GM19099 (cell line): Measurements from ENCODE around the gene CCDC40.

ENCODE experiments used
- POLR2A ChIP-seq: IDR thresholded peaks from 3 replicates; pipeline ENCODE4 v1.6.1; 2011; ENCODE audit warnings: low read depth; ENCODE audit not compliant: insufficient read length; ENCODE audit errors: extremely low read depth

The CCDC40 gene

DNA sequence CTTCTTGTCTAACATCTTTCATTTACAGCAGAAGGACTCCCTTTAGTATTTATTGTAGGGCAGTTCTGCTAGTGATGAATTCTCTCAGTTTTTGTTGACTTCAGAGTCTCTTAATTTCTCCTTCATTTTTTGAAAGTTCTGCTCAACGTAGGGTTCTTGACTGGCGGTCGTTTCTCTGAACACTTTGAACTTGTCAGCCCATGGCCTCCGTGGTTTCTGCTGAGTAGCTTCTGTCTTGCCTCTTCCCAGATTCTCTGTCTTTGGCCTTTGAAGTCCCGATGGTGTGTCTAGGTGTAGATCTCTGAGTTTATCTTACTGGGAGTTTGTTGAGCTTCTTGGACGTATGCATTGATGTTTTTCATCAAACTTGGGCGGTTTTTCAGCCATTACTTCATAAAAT, 78.3 kb downstream of the CCDC40 start:
- no peak for TF ChIP-seq POLR2A

GRCh38 chr17:80115159-80115558, 78.7 kb downstream of the CCDC40 start:
- TF ChIP-seq POLR2A = no peak

GRCh38 chr17:80116276-80116920, 80.0 kb downstream of the CCDC40 start:
- TF ChIP-seq POLR2A = no peak

GRCh38 chr17:80116921-80117380, 80.5 kb downstream of the CCDC40 start:
- no peak for TF ChIP-seq POLR2A

DNA sequence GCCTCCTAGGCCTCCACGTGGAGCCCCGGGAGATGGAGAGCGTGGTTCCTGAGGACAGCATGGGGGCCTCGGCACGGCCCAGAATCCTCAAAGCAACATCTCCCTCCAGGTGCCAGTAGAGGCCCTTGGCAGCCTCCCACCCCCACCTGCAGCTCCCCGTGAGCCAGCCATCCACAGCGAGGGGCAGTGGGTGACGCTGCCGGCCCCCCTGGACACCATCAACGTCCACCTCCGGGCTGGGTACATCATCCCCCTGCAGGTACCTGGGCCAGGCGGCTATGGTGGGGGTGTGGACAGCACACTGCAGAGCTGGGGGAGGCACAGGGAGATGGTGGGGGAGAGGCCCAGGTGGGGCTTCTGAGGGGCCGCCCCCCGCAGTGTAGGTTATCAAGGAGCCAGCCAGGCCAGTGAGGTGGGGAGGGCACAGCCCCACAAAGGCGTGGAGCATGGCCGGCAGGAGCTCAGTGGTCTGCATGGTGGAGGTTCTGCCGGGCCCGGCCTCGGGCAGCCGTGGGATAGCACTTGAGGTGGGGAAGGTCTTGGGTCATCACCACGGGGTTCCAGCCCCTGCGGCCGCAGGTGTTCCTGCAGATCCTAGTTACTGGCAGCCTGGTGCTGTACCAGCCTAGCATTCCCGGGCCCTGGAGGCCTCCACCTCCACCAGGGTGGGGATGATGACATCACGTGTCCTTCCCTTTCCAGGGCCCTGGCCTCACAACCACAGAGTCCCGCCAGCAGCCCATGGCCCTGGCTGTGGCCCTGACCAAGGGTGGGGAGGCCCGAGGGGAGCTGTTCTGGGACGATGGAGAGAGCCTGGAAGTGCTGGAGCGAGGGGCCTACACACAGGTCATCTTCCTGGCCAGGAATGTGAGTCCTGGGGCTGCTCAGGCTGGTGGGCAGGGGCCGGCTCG, 81.3 kb downstream of the CCDC40 start:
- no peak for TF ChIP-seq POLR2A

GRCh38 chr17:80118601-80119270, 82.3 kb downstream of the CCDC40 start:
- TF ChIP-seq POLR2A = no peak

DNA sequence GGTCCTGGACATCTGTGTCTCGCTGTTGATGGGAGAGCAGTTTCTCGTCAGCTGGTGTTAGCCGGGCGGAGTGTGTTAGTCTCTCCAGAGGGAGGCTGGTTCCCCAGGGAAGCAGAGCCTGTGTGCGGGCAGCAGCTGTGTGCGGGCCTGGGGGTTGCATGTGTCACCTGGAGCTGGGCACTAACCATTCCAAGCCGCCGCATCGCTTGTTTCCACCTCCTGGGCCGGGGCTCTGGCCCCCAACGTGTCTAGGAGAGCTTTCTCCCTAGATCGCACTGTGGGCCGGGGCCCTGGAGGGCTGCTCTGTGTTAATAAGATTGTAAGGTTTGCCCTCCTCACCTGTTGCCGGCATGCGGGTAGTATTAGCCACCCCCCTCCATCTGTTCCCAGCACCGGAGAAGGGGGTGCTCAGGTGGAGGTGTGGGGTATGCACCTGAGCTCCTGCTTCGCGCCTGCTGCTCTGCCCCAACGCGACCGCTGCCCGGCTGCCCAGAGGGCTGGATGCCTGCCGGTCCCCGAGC, 82.9 kb downstream of the CCDC40 start:
- TF ChIP-seq POLR2A = no peak

GRCh38 chr17:80119839-80120238, 83.4 kb downstream of the CCDC40 start:
- no peak for TF ChIP-seq POLR2A

- TF ChIP-seq POLR2A = no peak
Measured at GRCh38 chr17:80122026-80122575, 85.7 kb downstream of the CCDC40 start.

GRCh38 chr17:80122926-80123505, 86.6 kb downstream of the CCDC40 start:
- no peak for TF ChIP-seq POLR2A

- no peak for TF ChIP-seq POLR2A
Measured at GRCh38 chr17:80123791-80124190, 87.3 kb downstream of the CCDC40 start.

GRCh38 chr17:80124351-80124981, 88.0 kb downstream of the CCDC40 start:
- no peak for TF ChIP-seq POLR2A

DNA sequence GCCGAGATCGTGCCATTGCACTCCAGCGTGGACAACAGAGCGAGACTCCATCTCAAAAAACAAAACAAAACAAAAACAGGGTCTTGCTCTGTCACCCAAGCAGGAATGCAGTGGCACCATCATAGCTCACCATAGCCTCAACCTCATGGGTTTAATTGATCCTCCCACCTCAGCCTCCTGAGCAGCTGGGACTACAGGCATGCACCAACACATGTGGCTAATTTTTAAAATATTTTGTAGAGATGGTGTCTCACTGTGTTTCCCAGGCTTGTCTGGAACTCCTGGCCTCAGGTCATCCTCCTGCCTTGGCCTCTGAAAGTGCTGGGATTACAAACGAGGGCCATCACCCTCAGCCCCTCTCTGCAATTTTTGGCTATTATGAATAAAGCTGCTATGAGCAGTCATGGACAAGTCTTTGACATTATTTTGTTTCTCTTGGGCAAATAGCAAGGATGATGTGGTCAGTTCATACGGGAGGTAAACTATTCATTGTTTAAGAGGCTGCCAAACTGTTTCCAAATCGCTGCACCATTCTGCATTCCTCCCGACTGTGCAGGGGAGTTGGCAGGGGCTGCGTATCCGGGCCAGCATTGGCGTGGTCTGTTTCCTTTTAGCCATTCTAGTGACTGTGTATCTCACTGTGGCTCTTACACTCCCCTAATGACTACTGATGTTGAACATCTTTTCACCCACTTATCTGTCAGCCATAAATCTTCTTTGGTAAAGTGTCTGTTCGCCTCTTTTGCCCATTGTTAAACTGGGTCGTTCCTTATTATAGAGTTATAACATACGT, 89.4 kb downstream of the CCDC40 start:
- TF ChIP-seq POLR2A = no peak

- TF ChIP-seq POLR2A = no peak
Measured at GRCh38 chr17:80126449-80126715, 89.9 kb downstream of the CCDC40 start.

- TF ChIP-seq POLR2A = no peak
Measured at GRCh38 chr17:80129006-80129565, 92.6 kb downstream of the CCDC40 start.
